ENCODE data around the gene BASP1.

GRCh38 chr5:17272111-17272510 lies 54.7 kb downstream of the BASP1 start:
- TF ChIP-seq CTCF (IDR thresholded peaks at IDR 0.05) (no peak), POLR2A (IDR thresholded peaks at IDR 0.05) (no peak)
